ENCODE results near the gene MRPL49. TPM values are rescaled to one million over a fixed set of nuclear protein-coding genes. Genes with fewer than 3 reads are reported as not detected.
"Not testable (repeated sequence)": the region's sequence is repeated elsewhere in the genome, so short reads cannot be mapped to it uniquely, and the experiment has no call there.

The MRPL49 gene
- total RNA-seq, 2 donors from 2014 or later, result 34.1 to 39.3 TPM

- intact Hi-C loops (cut with DNase I), result no loop called here
- DNase-seq (ENCODE audit: low spot score), result no peak
Observed at GRCh38 chr11:65151331-65151899, 29.3 kb downstream of the MRPL49 start.

- intact Hi-C loops (cut with DNase I), result no loop called here
- DNase-seq (ENCODE audit: low spot score), result no peak
Observed at GRCh38 chr11:65152122-65152521, 30.0 kb downstream of the MRPL49 start.

GRCh38 chr11:65156256-65156655 lies 34.1 kb downstream of the MRPL49 start:
- intact Hi-C loops (cut with DNase I), result no loop called here
- no peak for DNase-seq (ENCODE audit: low spot score)

- intact Hi-C loops (cut with DNase I), result no loop called here
- DNase-seq (ENCODE audit: low spot score), result no peak
Observed at GRCh38 chr11:65156926-65157325, 34.8 kb downstream of the MRPL49 start.

GRCh38 chr11:65157336-65157735 lies 35.2 kb downstream of the MRPL49 start:
- intact Hi-C loops (cut with DNase I), result no loop called here
- DNase-seq (ENCODE audit: low spot score), result no peak

- intact Hi-C loops (cut with DNase I), result no loop called here
- DNase-seq (ENCODE audit: low spot score), result no peak
Observed at GRCh38 chr11:65159012-65159411, 36.9 kb downstream of the MRPL49 start.

GRCh38 chr11:65160643-65161042 lies 38.5 kb downstream of the MRPL49 start:
- intact Hi-C loops (cut with DNase I), result no loop called here
- no peak for DNase-seq (ENCODE audit: low spot score)

- intact Hi-C loops (cut with DNase I), result no loop called here
- no peak for DNase-seq (ENCODE audit: low spot score)
Observed at GRCh38 chr11:65163684-65164083, 41.6 kb downstream of the MRPL49 start.

GRCh38 chr11:65165410-65166317 lies 43.5 kb downstream of the MRPL49 start:
- DNase-seq (ENCODE audit: low spot score), result no peak
- intact Hi-C loops (cut with DNase I), result no loop called here

GRCh38 chr11:65166893-65167292 lies 44.8 kb downstream of the MRPL49 start:
- DNase-seq (ENCODE audit: low spot score), result no peak
- intact Hi-C loops (cut with DNase I), result no loop called here

GRCh38 chr11:65167656-65168055 lies 45.5 kb downstream of the MRPL49 start:
- DNase-seq (ENCODE audit: low spot score), result no peak
- intact Hi-C loops (cut with DNase I), result no loop called here

- intact Hi-C loops (cut with DNase I), result no loop called here
- no peak for DNase-seq (ENCODE audit: low spot score)
Observed at GRCh38 chr11:65169164-65169641, 47.1 kb downstream of the MRPL49 start.

- DNase-seq (ENCODE audit: low spot score), result no peak
- intact Hi-C loops (cut with DNase I), result no loop called here
Observed at GRCh38 chr11:65170058-65170534, 48.0 kb downstream of the MRPL49 start, which contains the start of gene SPDYC. Gene SPDYC (plus strand): TSS chr11:65170233. CDS start chr11:65171358, 1,125 bp downstream.

GRCh38 chr11:65172600-65172999 lies 50.5 kb downstream of the MRPL49 start:
- intact Hi-C loops (cut with DNase I), result no loop called here
- no peak for DNase-seq (ENCODE audit: low spot score)

GRCh38 chr11:65174571-65175010 lies 52.5 kb downstream of the MRPL49 start:
- intact Hi-C loops (cut with DNase I); DNase-seq (ENCODE audit: low spot score): not testable (repeated sequence)

Small RNA genes lying within 50 kb of the gene (microRNA-seq; reads per million reads assigned to microRNA genes)
- 0 reads per million in 2 donors for gene MIR6751 (ENCODE audit: borderline microRNAs expressed in 2 of 2)

Other genes with a start within 250 kb of the MRPL49 start
- gene EHD1, start 243.7 kb upstream of the MRPL49 start, total RNA-seq, result 100 to 1,000 TPM; 135 to 164 TPM
- 10 to 100 TPM; 12.3 to 14.9 TPM for gene ATG2A, start 205.1 kb upstream of the MRPL49 start, total RNA-seq
- 10 to 100 TPM; 17.5 to 30.7 TPM for gene PPP2R5B, start 197.6 kb upstream of the MRPL49 start, total RNA-seq
- not detected for gene GPHA2, start 186.4 kb upstream of the MRPL49 start, total RNA-seq
- gene MAJIN, start 150.2 kb upstream of the MRPL49 start, total RNA-seq, result not detected
- 1 to 10 TPM; 1.7 to 1.8 TPM for gene BATF2, start 125.3 kb upstream of the MRPL49 start, total RNA-seq
- 10 to 100 TPM; 81.9 to 88.2 TPM for gene ARL2, start 108.2 kb upstream of the MRPL49 start, total RNA-seq
- gene SNX15, start 94.9 kb upstream of the MRPL49 start, total RNA-seq, result 10 to 100 TPM; 17.4 to 21.1 TPM
- 1 to 10 TPM; 5.5 to 5.8 TPM for gene SAC3D1, start 81.1 kb upstream of the MRPL49 start, total RNA-seq
- gene NAALADL1, start 63.8 kb upstream of the MRPL49 start, total RNA-seq, result 10 to 100 TPM; 15.4 to 18.6 TPM
- 1 to 10 TPM in 1 of 2 donors, under 1 TPM in 1; 0.67 to 1.6 TPM for gene CDCA5, start 38.3 kb upstream of the MRPL49 start, total RNA-seq
- gene ZFPL1, start 38.1 kb upstream of the MRPL49 start, total RNA-seq, result 10 to 100 TPM; 26.9 to 27.6 TPM
- gene VPS51, start 26.1 kb upstream of the MRPL49 start, total RNA-seq, result 100 to 1,000 TPM; 103 to 107 TPM
- 1 to 10 TPM; 3.1 to 4.0 TPM for gene TM7SF2, start 10.4 kb upstream of the MRPL49 start, total RNA-seq
- 1 to 10 TPM; 6.0 to 6.3 TPM for gene ZNHIT2, start 4.6 kb upstream of the MRPL49 start, total RNA-seq
- 100 to 1,000 TPM; 725 to 753 TPM for gene FAU, start 187 bp upstream of the MRPL49 start, total RNA-seq
- gene SYVN1, start 12.2 kb downstream of the MRPL49 start, total RNA-seq, result 10 to 100 TPM; 52.7 to 57.0 TPM
- not detected for gene SPDYC, start 47.9 kb downstream of the MRPL49 start, total RNA-seq
- 100 to 1,000 TPM; 142 to 144 TPM for gene CAPN1, start 59.6 kb downstream of the MRPL49 start, total RNA-seq
- 1 to 10 TPM; 6.0 to 6.1 TPM for gene POLA2, start 139.6 kb downstream of the MRPL49 start, total RNA-seq
- 10 to 100 TPM; 15.7 to 16.2 TPM for gene CDC42EP2, start 192.5 kb downstream of the MRPL49 start, total RNA-seq
- gene DPF2, start 211.5 kb downstream of the MRPL49 start, total RNA-seq, result 10 to 100 TPM; 38.2 to 55.6 TPM
- gene TIGD3, start 232.4 kb downstream of the MRPL49 start, total RNA-seq, result not detected